Ureter (tissue), 1 donor: ENCODE measurements around the gene SLC12A8. TPM values are rescaled to one million over a fixed set of nuclear protein-coding genes. Genes with fewer than 3 reads are reported as not detected.
"Not testable (repeated sequence)": the region's sequence is repeated elsewhere in the genome, so short reads cannot be mapped to it uniquely, and the experiment has no call there.

ENCODE experiments used
- DNase-seq: peaks from one replicate; pipeline ENCODE4 v3.0.0-alpha.2; 2020; ENCODE audit warnings: low spot score
- total RNA-seq: library from RNA; stranded (reverse); gene quantifications from one replicate; pipeline ENCODE4 v1.2.4, GENCODE V29; 2023
- donor health status: DM: yes; HTN: yes; CAD: no.

The SLC12A8 gene
- total RNA-seq, 1 donor from 2014 or later, result 6.1 TPM

DNA sequence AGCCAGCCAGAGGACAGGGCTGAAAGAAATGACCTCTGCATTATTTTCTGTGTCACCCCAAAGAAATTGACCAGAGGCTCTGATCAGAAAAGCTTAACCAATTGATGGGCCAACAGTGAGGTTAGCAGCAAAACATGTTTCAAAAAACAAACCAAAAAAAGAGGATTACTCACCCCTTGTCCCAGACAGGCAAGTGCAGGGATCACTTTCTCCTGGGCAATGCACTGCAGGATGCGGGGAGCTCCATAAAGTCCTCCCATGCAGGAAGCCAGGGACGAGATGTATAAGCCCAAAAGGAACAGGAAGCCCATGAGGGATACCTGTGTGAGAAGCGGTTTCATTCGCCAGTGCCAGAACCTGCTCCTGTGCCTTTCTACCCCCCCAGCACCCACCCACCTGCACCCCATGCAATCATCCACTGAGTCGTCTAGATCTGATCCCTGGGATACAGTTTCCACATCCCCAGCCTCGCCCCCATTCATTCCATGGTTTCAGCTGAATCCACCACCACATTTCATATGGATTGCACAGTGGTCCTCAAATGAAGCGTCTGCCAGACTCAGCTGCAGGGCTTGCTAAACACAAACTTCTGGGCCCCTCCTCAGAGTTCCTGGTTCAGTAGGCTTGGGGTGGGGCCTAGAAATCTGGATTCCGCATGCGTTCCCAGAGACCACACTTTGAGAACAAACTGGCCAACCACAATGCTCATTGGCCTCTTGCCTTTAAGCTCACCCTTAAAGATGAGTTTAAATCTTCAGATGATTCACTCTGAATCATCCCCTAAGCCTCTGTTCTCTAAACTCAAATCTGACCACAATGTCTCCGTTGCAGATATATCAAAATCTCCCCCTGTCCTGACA, 102.3 kb downstream of the SLC12A8 start:
- no peak for DNase-seq

DNA sequence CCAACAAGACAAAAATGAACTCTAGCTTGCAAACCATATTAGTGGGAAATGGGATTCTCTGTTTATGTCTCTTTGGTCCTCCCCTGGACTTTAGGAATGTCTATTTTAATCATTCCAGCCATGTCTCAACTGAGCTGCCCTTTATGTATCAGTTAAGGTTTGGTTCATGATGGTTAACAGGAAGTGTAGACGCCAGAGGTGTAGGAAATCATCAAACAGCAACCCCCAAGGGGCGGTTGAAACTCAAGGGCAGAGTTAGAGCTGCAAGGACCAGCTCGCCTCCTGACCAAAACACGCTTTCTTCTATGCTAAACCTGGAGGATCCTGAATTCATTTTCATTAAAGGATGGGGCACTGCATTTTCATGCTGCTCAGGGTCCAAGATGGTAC, 103.0 kb downstream of the SLC12A8 start:
- no peak for DNase-seq

DNA sequence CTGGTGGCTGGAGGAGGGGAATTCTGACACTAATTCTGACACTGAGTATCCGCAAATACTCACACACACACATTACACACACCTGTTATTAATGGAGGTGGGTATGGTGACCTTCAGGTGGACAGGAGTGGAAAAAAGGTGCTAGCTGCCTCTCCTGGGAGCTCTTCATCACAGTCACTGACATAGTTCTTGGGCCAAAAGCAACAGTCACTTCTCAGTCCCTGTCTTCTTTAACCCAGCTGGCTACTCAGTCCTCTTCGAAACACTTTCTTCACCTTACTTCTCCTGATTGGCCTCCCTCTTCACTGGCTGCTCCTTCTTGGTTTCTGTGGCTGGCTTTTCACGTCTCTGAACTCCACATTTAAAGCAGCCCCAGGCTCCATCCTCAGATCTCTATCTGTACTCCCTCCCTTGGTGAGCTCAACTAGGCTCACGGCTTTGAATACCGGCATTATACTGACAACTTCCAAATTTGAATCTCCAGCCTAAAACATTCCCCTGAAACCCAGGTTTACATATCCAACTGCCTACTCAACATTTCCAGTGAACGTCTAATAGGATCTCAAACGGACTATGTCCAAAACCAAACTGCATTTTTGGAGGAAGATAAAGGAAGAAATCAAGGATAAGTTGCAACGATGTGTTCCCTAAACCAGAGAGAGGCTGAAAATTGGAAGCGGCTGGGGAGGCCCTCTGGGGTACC, 103.6 kb downstream of the SLC12A8 start:
- DNase-seq, result no peak

DNA sequence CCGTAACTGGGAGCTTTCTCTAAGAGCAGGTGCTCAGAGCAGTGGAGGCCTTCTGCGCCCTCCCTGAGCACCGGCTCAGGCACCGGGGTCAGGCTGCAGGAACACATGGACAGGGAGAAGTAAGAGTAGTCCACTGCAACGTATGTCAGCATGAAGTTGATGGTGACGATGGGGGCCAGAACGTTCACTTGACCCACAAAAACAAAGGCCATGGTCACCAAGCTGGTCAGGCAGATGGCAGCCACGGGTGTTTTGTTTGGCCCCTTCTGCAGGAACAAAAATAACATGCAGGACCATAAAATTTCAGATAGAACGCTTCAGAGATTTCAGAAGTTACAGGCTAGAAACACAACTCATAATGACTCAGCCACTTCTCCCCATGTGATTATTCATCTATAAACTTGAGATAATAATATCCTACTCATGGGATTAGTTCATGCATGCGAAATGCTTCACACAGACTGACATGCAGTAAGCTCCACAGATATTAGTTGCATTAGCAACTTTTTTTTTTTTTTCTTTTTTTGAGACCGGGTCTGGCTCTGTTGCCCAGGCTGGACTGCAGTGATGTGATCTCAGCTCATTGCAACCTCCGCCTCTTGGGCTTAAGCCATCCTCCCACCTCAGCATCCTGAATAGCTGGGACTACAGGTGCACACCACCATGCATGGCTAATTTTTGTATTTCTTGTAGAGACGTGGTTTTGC, 104.5 kb downstream of the SLC12A8 start:
- no peak for DNase-seq

DNA sequence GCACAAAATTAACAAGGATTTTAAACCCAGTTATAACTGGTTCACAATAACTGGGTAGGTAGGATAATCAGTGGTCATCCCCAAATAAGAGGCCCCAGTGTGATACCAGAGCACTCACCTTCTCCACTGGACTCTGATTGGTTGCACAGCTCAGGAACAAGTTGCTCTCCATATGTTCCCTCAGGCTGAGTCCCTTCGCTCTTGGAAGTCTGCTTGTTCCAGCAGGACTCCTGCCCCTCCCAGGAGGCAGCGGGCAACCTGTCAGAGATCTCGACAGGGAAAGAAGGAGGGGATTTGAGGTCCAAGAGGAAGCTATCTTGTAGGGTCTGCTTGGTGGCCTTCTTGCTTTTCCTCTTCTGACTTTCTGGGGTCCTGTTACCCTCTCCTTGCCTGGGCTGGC, 105.2 kb downstream of the SLC12A8 start:
- no peak for DNase-seq

DNA sequence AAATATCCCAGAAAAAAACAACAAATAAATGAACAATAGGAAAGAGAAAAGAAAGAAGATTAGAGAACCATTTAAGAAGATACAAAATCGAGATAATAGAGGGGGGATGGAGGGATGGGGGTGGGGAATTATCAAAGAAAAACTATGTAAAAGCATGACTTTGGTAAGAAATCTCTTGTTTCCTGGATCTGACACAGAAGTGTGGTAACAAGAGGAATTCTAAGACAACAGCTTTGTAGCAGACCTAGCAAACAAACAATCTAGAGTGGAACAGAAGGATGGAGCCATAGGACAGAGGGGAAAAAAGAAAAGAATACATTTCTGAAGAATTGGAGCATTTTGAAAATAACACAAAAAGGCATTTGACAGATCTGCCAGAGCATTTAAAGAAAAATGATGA, 107.4 kb downstream of the SLC12A8 start:
- no peak for DNase-seq

DNA sequence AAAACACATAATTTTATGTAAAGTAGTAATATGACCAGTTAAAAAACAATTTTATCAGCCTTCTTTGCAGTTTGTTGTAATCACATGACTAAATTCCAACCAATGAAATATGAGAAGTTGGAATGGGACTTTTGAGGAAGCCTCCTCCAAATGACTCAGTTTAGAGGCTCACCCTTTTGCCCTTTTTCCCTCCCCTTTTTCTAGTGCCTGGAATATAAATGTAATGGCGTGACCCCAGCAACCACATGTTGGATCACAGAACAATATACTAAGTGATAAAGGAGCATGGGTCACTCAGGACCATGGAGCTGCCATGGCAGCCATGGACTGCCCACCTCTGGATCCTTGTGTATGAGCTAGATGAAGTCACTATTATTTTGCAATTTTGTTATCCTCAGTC, 107.9 kb downstream of the SLC12A8 start:
- DNase-seq, result no peak

DNA sequence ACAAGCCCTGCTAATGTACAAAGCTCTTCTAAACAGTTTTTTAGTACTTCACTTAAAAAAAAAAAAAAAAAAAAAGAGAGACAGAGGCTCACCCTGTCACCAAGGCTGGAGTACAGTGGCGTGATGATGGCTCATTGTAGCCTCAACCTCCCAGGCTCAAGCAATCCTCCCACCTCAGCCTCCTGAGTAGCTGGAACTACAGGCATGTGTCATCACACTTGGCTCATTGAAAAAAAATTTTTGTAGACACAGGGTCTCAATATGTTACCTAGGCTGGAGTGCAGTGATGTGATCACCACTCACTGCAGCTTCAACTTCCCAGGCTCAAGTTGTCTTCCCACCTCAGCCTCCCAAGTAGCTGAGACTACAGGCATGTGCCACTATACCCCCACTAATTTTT, 109.1 kb downstream of the SLC12A8 start:
- no peak for DNase-seq

DNA sequence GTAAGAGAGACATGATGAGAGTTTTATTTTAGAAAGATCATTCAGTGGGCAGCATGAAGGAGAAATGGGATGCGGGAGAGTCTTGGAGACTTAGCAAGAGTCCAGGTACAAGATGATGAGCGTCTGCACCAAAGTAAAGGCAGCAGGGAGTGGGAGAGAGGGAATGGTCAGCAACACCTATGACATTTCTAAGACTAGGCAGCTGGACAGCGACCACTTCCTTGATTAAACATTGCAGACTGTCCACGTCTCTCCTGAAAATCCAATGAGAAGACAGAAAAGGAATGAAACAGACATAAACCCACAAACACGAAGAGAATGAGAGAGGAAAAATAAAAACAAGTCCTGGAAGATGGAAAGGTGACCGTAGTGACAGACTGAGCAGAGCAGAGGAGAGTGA, 110.1 kb downstream of the SLC12A8 start:
- no peak for DNase-seq

DNA sequence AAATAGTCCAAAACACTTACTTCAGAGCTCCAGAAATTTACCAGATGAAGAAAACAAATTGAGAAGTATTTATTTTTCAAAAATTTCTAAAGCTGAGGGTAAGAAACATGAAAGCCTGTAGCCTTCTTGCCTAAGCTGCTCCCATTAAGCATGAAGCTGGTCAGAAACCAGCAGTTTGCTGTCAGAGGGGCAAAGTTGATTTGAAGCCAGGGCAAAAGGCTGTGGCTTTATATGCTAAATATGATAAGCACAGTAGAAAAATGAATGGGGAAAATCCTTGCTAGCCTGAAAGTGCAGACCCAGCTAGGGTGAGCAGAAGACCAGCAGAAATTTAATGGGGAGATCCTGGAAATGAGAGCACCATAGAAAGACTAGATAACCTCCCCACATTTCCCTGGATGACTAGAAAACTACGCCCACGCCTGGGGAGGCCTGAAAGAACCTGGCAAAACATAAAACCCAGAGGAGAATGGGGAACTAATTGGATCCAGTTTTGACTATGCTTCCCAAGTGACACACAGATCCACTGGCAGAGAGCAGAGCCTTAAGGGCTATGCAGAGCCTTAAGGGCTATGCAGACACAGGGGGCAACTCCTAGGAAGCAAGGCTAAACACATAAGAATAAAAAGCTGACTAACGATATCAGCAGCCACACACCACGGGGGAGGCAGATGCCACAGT, 113.8 kb downstream of the SLC12A8 start:
- no peak for DNase-seq

DNA sequence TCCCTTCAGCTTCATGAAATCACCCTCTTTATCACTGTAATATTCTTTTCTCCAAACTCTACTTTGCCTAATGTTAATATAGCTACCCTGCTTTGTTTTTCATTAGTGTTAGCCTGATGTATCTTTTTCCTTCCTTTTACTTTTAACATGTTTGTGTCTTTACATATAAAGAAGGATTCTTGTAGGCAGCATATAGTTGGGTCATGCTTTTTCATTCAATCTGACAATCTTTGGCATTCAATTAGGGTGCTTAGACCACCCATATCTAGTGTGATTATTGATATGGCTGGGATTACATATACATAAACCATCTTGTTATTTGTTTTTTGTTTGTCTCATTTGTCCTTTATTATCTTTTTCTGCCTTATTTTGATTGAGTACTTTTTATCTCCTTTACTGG, 121.9 kb downstream of the SLC12A8 start:
- no peak for DNase-seq

DNA sequence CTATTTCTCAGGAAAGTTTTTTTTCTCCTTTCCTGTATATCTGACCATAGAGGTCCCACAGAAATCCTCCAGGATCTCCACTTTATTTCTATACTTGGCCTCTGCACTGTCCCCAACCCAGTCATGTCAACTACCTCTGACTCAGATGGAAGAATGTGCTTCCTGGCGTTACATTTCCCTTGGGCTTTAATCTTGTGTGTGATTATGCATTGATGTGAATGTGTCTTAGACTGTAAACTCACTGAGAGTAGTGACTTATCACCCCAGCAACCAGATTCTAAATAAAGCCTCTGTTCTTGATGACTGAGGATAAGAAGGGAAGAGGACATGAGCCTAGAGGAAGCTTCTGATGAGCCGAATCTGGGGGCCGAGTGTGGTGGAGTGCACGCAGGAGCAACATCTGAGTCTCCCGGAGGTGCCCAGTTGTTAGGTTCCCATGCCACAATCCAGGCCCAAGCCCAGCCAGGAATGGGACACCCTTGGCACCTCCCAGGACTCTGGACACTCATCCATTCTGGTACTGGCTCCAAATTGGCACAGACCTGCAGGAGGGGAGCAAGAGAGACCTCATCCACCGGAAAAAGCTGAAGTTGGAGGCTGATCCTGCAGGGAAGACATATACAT, 124.7 kb downstream of the SLC12A8 start:
- DNase-seq, result peak; percentile 14

DNA sequence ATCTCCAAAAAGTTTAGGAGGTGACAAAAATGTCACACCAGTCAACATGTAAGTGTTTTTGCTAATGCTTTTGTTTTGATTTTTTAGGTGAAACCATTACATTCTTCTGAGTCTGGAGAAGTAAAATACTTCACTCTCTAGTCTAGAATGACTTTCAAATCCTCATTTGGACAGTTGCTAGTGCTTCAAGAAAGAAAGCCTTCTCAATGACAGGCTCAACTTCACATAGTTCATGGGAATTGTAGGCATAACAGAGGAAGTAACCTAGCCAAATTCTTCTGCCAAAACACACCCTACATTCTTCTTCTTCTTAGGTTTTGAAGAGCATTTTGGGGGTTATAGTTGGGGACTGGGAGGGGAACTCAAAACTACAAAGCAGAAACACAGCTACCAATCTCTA, 127.4 kb downstream of the SLC12A8 start:
- DNase-seq, result no peak

DNA sequence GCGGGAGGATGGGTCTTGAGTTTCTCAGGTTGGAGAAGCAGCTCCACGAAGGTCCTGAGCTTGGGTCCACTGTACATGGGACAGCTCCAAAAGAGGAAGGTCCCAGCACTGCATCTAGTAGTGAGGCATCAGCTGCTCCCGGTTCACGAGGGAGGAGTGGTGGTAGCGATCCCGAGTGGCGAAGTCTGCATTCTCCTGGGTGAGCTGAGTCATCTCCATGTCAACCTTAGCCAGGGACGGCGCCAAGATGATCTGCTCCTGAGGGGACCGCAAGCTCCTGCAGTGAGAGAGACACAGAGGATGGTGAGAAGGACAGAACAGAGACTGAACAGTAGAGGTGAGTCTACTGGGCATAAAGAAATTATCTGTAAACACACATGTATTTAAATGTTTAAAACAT, 128.8 kb downstream of the SLC12A8 start:
- no peak for DNase-seq

DNA sequence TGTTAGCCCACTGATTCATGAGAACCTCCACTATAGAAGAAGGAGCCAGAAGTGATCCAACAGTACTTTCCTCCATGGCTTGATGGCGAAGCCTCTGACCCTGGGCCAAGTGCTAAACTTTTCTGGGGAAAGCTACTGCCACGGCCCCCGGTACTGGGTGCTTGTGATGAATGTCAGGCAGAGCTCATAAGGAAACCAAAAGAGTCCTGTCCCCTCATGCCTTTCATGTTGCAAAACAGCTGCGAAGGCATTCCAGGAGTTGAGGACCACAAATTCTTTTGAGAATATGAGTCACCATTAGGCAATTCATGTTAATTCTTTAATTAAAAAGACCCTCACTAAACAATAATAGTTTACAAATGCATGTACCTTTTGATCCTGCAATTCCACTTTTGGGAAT, 130.2 kb downstream of the SLC12A8 start:
- not testable (repeated sequence) for DNase-seq

DNA sequence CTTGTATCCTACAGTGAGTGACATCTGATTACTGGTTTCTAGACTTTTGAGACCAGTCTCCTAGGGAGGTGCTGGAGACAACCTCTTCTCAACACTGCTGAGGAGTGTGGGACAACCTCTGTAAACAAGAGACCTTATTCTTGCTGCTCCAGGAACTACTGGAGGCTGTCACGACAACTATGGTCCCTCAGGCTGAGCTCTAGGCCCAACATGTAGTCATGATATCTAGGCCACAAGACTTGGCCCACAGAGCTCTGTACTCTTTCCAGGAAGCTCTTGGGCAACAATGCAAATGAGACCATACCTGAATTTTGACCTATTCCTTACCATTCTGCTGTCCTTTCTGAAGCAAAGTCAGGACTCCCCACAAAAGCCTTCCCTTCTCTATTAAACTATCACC, 132.5 kb downstream of the SLC12A8 start:
- no peak for DNase-seq

DNA sequence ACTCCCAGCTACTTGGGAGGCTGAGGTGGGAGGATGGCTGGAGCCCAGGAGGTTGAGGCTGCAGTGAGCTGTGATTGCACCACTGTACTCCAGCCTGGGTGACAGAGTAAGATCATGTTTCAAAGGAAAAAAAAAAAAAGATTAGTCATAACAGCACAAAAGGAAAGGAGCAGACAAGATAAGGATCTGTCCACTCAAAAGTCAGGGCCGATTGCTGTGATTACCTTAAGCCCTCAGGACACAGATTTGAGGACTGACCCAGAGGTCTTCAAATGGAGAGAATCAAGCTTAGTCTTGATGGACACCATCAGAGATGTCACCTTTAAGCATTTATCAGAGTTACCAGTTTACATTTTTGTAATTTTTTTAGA, 132.9 kb downstream of the SLC12A8 start:
- no peak for DNase-seq

DNA sequence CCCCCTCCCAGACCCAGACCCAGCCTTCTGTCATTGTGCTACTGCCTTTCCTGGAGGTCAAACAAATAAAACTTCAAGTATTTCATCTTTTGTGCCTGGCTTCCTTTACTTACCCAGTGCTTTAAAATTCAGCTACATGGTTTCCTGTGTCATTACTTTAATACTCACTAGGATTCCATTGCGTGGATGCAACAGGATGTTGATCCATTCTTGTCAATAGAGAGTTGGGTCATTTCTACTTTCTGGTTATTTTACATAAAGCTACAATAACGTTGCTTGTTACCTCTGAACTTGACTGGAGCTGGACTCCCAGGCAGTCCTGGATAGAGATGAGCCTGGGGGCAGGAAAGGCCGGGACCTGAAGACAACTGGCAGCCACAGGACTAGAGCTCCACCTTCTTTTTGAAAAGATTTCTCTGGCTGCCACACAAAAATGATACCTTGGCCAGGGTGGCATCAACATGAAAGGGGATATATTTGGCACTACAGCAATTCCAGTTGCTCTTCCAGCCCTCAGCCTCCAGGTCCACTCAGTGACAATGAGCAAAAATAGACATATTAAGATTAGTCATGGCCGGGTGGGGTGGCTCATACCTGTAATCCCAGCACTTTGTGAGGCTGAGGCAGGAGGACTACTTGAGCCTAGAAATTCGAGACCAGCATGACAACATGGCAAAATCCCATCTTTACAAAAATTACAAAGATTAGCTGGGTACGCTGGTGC, 133.4 kb downstream of the SLC12A8 start:
- DNase-seq, result no peak

DNA sequence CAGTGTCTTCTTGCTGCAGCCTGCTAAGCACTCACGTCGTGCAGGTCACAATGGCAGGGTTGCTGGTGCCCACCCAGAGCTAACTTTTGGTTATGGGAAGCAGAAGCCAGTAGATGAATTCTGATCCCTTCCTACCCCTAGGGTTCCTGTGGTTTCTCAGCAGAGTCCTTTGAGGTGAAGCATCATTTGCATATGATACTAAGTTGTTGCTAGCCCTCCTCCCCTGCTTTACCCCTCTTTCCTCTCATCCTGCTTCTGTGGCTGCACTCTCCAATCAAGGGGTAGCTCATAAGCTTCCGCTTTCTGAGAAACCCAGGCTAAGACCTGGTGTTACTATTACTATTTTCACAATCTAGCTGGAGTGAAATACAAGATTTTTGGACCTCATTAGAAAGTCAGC, 134.7 kb downstream of the SLC12A8 start:
- no peak for DNase-seq

DNA sequence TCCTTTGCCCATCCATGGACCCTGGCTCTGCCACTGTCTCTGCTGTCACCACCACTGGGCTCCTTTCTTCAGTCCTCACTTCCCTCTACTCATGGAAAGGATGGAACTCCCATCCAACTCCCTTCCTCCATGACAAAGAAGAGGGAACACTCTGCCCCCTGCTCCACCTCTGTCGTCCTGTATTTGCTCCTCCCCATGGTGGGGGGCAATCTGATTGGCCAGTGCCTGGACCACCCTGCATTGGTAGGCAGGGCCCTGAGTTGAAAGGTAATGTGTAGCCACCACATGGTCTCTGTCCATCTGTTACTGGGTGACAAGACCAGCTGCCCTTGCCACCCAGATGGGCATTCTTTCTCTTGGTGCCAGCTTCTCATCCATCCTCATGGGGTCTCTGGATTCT, 136.1 kb downstream of the SLC12A8 start:
- DNase-seq, result no peak

DNA sequence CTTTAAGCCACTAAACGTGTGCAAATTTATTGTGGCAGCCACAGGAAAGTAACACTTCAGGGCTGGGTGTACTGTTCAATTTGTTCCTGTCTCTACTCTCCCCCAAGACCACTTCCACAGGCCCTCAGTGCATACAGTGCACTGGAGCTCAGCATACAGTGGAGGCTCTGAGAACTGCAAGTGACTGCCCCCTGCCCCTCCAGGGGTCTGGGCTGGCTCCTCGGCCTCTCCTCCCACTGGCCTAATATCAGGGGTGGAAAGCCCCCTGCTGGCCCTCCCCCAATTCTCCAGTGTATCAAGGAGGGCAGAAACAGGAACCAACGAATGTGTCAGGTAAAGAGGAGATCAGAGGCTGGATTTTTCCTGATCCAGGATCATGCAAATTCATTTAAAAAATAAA, 136.8 kb downstream of the SLC12A8 start:
- DNase-seq, result no peak
